ENCODE measurements around the gene RRM1.

RRM1 gene

GRCh38 chr11:4065086-4065485 is 29.5 kb upstream of the RRM1 start:
- Histone ChIP-seq H3K36me3 (ENCODE audit: control insufficient read depth in 1 of 2, insufficient read depth in 2 of 2, low read length in 2 of 2) (no peaks in the 10 kb centered on the region), H3K4me2 (ENCODE audit: low read length) (no peak overlapping the region), H3K4me1 (ENCODE audit: control insufficient read depth in 1 of 2, insufficient read depth in 2 of 2, low read length in 2 of 2) (peaks cover 2% of the 10 kb centered on the region in 2 experiments), H3K79me1 (ENCODE audit: low read length) (no peaks in the 10 kb centered on the region), H2AFZ (ENCODE audit: insufficient read depth, low read length, poor library complexity) (no peak overlapping the region), H2BK12ac (ENCODE audit: low read length) (no peak overlapping the region), H4K12ac (ENCODE audit: low read depth, low read length) (no peak overlapping the region), H3K23ac (ENCODE audit: low read length) (no peak overlapping the region), H3K14ac (ENCODE audit: low read length) (no peak overlapping the region), H3K27me3 (ENCODE audit: insufficient read depth, low read length) (no peaks in the 10 kb centered on the region), H4K8ac (ENCODE audit: low read depth, low read length) (no peak overlapping the region), H3K18ac (ENCODE audit: low read length) (no peak overlapping the region), H2BK120ac (ENCODE audit: insufficient read depth, low read length, poor library complexity) (no peak overlapping the region), H3K9ac (ENCODE audit: low read length) (no peak overlapping the region), H4K91ac (ENCODE audit: low read depth, low read length) (no peak overlapping the region), H2AK5ac (ENCODE audit: low read length) (no peak overlapping the region), H3K27ac (ENCODE audit: low read depth, low read length) (no peak overlapping the region), H3K9me3 (ENCODE audit: insufficient read depth, low read depth, low read length) (no peaks in the 10 kb centered on the region), H3K4me3 (ENCODE audit: low read depth, low read length) (no peak overlapping the region), H3K4ac (ENCODE audit: low read depth, low read length) (no peak overlapping the region), H3K79me2 (ENCODE audit: control insufficient read depth, insufficient read depth, low read length, poor library complexity) (no peaks in the 10 kb centered on the region), H2BK5ac (ENCODE audit: low read depth, low read length, poor library complexity) (no peak overlapping the region)
- no peak for DNase-seq
- whole genome bisulfite sequencing (ENCODE audit: extremely low coverage, insufficient coverage, insufficient read length), result no CpG with 5 or more reads among the region's 1 CpG

DNA sequence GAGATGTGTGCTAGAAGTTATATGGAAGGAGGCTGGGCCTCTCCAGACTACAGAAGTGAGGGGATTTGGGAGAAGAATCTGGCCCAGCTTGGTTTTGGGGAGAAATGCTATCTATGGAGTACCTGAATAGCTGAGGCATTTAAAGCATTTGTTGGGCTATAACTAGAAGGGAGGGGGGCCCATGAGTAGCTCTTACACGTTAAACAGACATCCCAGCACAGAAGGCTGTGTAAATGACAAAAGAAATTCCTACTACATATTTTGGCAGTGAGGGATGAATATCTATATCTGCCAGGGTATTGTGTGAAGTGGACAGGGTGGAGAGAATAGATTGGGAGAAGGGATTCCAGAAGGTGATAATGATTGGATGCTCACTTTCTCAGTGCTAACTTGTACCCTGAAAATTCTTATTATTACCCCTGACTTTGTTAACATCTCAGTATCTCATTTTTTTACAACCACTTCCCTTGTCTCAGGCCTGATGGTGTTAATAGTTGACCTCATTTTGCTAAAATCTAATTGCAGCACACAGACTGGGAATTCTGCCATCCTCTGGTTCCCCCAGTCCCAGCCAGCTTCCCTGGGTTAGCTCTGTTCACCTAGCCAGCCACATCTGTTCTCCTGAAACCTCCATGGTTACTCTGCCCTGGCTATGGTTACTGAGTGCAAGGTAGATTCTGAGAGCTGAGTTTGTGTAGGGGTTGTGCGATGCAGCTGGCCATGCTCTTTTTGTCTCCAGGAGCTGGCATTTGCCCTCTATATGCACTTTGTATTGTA is 28.8 kb upstream of the RRM1 start:
- Histone ChIP-seq H3K9me3 (ENCODE audit: insufficient read depth, low read depth, low read length) (no peaks in the 10 kb centered on the region), H4K8ac (ENCODE audit: low read depth, low read length) (no peak overlapping the region), H3K4ac (ENCODE audit: low read depth, low read length) (no peak overlapping the region), H3K79me1 (ENCODE audit: low read length) (no peaks in the 10 kb centered on the region), H3K4me3 (ENCODE audit: low read depth, low read length) (no peak overlapping the region), H4K91ac (ENCODE audit: low read depth, low read length) (no peak overlapping the region), H3K18ac (ENCODE audit: low read length) (no peak overlapping the region), H3K79me2 (ENCODE audit: control insufficient read depth, insufficient read depth, low read length, poor library complexity) (no peaks in the 10 kb centered on the region), H3K23ac (ENCODE audit: low read length) (no peak overlapping the region), H2AFZ (ENCODE audit: insufficient read depth, low read length, poor library complexity) (no peak overlapping the region), H2AK5ac (ENCODE audit: low read length) (no peak overlapping the region), H3K14ac (ENCODE audit: low read length) (peak overlapping the region; percentile 11), H3K36me3 (ENCODE audit: control insufficient read depth in 1 of 2, insufficient read depth in 2 of 2, low read length in 2 of 2) (no peaks in the 10 kb centered on the region), H3K4me1 (ENCODE audit: control insufficient read depth in 1 of 2, insufficient read depth in 2 of 2, low read length in 2 of 2) (no peaks in the 10 kb centered on the region), H2BK12ac (ENCODE audit: low read length) (no peak overlapping the region), H4K12ac (ENCODE audit: low read depth, low read length) (no peak overlapping the region), H2BK120ac (ENCODE audit: insufficient read depth, low read length, poor library complexity) (no peak overlapping the region), H3K9ac (ENCODE audit: low read length) (no peak overlapping the region), H3K27me3 (ENCODE audit: insufficient read depth, low read length) (no peaks in the 10 kb centered on the region), H2BK5ac (ENCODE audit: low read depth, low read length, poor library complexity) (no peak overlapping the region), H3K27ac (ENCODE audit: low read depth, low read length) (no peak overlapping the region), H3K4me2 (ENCODE audit: low read length) (no peak overlapping the region)
- DNase-seq, result peak in 1 of 2 donors; percentile 20
- no CpG with 5 or more reads among the region's 2 CpGs for WGBS (ENCODE audit: extremely low coverage, insufficient coverage, insufficient read length)

DNA sequence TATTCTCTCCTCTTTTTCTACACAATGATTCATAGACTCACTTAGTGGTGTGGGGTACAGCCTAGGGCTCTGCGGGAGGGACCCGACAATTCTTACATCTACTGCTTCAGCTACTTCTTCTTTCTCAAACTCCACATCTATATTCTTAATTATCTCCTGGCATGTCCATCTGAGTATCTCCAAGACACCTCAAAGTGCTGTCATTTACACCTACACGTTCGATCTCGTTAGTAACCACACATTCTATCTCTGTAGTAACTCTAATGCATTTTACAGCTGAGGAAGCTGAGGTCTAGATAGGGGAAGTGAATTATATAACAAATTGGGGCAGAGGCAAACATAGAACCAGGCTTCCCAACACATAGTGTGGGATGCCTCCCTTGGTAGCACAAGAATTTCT is 27.7 kb upstream of the RRM1 start:
- no peak overlapping the region for H4K8ac ChIP-seq (ENCODE audit: low read depth, low read length)
- no CpG with 5 or more reads among the region's 5 CpGs for WGBS (ENCODE audit: extremely low coverage, insufficient coverage, insufficient read length)

DNA sequence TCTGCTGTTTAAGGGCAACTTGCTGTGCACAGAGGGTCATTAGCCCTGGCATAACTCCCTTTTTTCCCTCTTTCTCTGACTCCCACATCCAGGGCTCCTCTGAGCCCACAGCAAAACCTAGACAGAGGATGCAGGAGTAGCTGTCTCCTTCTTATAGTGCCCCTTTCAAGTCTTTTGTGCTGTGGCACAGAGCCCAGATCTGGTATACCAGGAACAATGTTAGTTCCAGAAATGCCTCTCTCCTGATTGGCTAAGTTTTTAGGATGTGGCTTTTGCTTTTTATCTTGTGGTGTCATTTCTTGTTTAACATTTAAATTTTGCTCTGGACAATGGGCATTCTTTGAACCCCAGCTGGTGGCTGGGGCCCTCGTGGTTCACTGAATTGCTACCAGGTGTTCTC is 25.6 kb upstream of the RRM1 start:
- no peak overlapping the region for H3K14ac ChIP-seq (ENCODE audit: low read length)
- H3K4me2 ChIP-seq (ENCODE audit: low read length), result no peak overlapping the region
- H2BK5ac ChIP-seq (ENCODE audit: low read depth, low read length, poor library complexity), result no peak overlapping the region
- H3K4ac ChIP-seq (ENCODE audit: low read depth, low read length), result no peak overlapping the region
- H3K36me3 ChIP-seq (ENCODE audit: control insufficient read depth in 1 of 2, insufficient read depth in 2 of 2, low read length in 2 of 2), result no peaks in the 10 kb centered on the region
- no peak overlapping the region for H3K9ac ChIP-seq (ENCODE audit: low read length)
- H2AFZ ChIP-seq (ENCODE audit: insufficient read depth, low read length, poor library complexity), result no peak overlapping the region
- H4K12ac ChIP-seq (ENCODE audit: low read depth, low read length), result no peak overlapping the region
- H4K8ac ChIP-seq (ENCODE audit: low read depth, low read length), result no peak overlapping the region
- no peak for DNase-seq
- no peak overlapping the region for H2BK12ac ChIP-seq (ENCODE audit: low read length)
- no peak overlapping the region for H3K23ac ChIP-seq (ENCODE audit: low read length)
- no peaks in the 10 kb centered on the region for H3K27me3 ChIP-seq (ENCODE audit: insufficient read depth, low read length)
- H2AK5ac ChIP-seq (ENCODE audit: low read length), result no peak overlapping the region
- no CpG with 5 or more reads among the region's 1 CpG for WGBS (ENCODE audit: extremely low coverage, insufficient coverage, insufficient read length)
- no peaks in the 10 kb centered on the region for H3K79me1 ChIP-seq (ENCODE audit: low read length)
- no peak overlapping the region for H4K91ac ChIP-seq (ENCODE audit: low read depth, low read length)
- H3K9me3 ChIP-seq (ENCODE audit: insufficient read depth, low read depth, low read length), result no peaks in the 10 kb centered on the region
- H3K18ac ChIP-seq (ENCODE audit: low read length), result no peak overlapping the region
- no peaks in the 10 kb centered on the region for H3K79me2 ChIP-seq (ENCODE audit: control insufficient read depth, insufficient read depth, low read length, poor library complexity)
- no peak overlapping the region for H3K4me3 ChIP-seq (ENCODE audit: low read depth, low read length)
- H3K4me1 ChIP-seq (ENCODE audit: control insufficient read depth in 1 of 2, insufficient read depth in 2 of 2, low read length in 2 of 2), result peaks cover 0 to 4% of the 10 kb centered on the region in 2 experiments
- no peak overlapping the region for H2BK120ac ChIP-seq (ENCODE audit: insufficient read depth, low read length, poor library complexity)
- no peak overlapping the region for H3K27ac ChIP-seq (ENCODE audit: low read depth, low read length)

More for the DNA sequence above, 27.7 kb upstream of the RRM1 start:
- H2AFZ ChIP-seq (ENCODE audit: insufficient read depth, low read length, poor library complexity), result no peak overlapping the region
- no peak overlapping the region for H3K4me2 ChIP-seq (ENCODE audit: low read length)
- H3K14ac ChIP-seq (ENCODE audit: low read length), result no peak overlapping the region
- no peak overlapping the region for H3K9ac ChIP-seq (ENCODE audit: low read length)
- no peak for DNase-seq
- no peak overlapping the region for H2BK5ac ChIP-seq (ENCODE audit: low read depth, low read length, poor library complexity)
- H3K79me2 ChIP-seq (ENCODE audit: control insufficient read depth, insufficient read depth, low read length, poor library complexity), result no peaks in the 10 kb centered on the region
- H3K18ac ChIP-seq (ENCODE audit: low read length), result no peak overlapping the region
- H3K79me1 ChIP-seq (ENCODE audit: low read length), result no peaks in the 10 kb centered on the region
- no peak overlapping the region for H2BK120ac ChIP-seq (ENCODE audit: insufficient read depth, low read length, poor library complexity)
- no peaks in the 10 kb centered on the region for H3K27me3 ChIP-seq (ENCODE audit: insufficient read depth, low read length)
- H2AK5ac ChIP-seq (ENCODE audit: low read length), result no peak overlapping the region
- H3K4me3 ChIP-seq (ENCODE audit: low read depth, low read length), result no peak overlapping the region
- H4K12ac ChIP-seq (ENCODE audit: low read depth, low read length), result no peak overlapping the region
- H3K9me3 ChIP-seq (ENCODE audit: insufficient read depth, low read depth, low read length), result no peaks in the 10 kb centered on the region
- H4K91ac ChIP-seq (ENCODE audit: low read depth, low read length), result no peak overlapping the region
- H3K23ac ChIP-seq (ENCODE audit: low read length), result no peak overlapping the region
- H2BK12ac ChIP-seq (ENCODE audit: low read length), result no peak overlapping the region
- no peak overlapping the region for H3K27ac ChIP-seq (ENCODE audit: low read depth, low read length)
- no peak overlapping the region for H3K4ac ChIP-seq (ENCODE audit: low read depth, low read length)
- no peaks in the 10 kb centered on the region for H3K36me3 ChIP-seq (ENCODE audit: control insufficient read depth in 1 of 2, insufficient read depth in 2 of 2, low read length in 2 of 2)
- H3K4me1 ChIP-seq (ENCODE audit: control insufficient read depth in 1 of 2, insufficient read depth in 2 of 2, low read length in 2 of 2), result peaks cover 0 to 2% of the 10 kb centered on the region in 2 experiments
